Medulla oblongata (tissue), 1 donor: ENCODE measurements around the gene TADA2A.
"Not testable (repeated sequence)": the region's sequence is repeated elsewhere in the genome, so short reads cannot be mapped to it uniquely, and the experiment has no call there.

Source experiments
- DNase-seq: peaks from one replicate; pipeline ENCODE4 v3.0.0-alpha.2; 2015; ENCODE audit errors: extremely low spot score

The TADA2A gene

DNA sequence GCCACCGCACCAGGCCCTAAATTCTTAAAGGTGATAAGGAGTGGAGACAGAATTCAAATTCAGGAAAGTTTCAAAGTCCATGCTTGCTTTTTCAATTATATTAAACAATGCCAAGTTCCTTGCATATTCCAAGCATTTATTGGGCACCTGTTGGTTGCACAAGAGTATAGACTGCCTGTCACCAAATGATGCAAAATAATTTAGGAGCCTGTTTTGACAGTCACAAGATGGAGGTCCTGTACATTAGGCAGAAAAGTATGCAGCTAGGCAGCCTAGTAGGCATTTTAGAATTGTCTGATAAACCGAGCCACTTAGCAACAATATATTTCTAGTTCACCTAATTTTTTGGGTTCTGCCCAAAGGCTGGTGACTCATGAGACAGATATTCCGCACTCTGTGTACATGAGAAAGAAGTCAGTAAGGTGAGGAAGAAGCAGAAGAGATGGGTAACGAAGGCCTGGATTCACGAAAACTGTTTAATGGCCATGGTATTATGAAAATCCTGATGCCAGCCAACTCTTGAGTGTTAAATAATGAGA lies 7.4 kb upstream of the TADA2A start:
- no peak for DNase-seq

DNA sequence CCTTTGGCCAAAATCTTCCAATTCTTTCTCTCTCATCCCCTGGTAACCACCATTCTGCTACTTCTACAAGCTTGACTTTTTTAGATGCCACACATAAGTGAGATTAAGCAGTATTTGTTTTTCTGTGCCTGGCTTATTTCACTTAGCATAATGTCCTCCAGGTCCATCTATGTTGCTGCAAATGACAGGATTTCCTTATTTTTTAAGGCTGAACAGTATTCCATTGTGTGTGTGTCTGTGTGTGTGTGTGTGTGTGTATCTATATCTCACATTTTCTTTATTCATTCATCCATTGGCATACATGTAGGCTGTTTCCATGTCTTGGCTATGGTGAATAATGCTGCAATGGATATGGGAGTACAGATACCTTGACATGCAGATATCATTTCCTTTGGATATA lies 6.2 kb upstream of the TADA2A start:
- no peak for DNase-seq

DNA sequence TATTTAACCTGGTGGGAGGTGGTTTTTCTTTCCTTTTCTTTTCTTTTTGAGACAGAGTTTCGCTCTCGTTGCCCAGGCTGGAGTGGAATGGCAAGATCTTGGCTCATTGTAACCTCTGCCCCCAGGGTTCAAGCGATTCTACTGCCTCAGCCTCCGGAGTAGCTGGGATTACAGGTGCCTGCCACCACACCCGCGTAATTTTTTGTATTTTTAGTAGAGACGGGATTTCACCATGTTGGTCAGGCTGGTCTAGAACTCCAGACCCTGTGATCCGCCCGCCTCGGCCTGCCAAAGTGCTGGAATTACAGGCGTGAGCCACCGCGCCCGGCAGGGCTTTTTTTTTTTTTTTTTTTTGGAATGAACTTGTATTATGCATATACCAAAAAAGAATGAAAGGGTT lies 1.2 kb upstream of the TADA2A start:
- not testable (repeated sequence) for DNase-seq

DNA sequence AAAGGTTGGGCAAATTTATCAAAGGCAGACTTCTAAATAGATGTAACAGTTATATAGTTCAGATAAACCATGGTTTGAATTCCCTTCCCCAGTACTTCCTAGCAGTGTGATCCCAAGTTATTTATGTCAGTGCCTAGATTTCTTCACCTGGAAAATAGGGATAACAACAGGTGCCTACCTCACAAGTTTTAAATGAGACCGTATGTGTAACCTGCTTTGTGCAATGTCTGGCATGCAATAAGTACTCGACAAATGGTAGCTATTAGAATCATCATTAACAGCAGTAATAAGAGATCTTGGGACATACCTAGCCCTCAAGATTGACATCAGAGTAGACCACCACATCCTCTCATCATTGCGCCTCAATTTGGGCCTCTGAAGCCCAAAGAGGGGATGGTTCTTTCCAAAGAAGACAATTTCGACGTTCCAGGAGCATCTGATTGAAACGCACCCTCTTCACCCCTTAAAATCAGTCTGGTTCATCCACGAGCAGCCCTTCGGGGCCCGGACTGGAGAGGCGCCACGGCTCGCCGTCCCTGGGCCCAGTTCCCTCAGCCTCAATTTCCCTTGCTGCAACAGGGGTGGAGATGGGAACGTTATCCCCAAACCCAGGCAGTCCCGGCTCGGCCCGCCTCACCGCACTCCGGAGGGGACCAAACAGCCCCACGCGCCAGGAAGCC lies 591 bp upstream of the TADA2A start:
- DNase-seq, result no peak

DNA sequence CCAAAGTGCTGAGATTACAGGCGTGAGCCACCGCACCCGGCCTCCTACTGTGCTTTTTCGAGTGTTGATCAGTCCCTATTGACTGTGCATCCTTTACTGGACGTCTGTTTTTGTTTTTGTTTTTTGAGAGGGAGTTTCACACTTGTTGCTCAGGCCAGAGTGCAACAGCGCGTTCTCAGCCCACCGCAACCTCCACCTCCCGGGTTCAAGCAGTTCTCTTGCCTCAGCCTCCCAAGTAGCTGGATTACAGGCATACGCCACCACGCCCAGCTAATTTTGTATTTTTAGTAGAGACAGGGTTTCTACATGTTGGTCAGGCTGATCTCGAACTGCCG lies 1.4 kb downstream of the TADA2A start:
- not testable (repeated sequence) for DNase-seq

DNA sequence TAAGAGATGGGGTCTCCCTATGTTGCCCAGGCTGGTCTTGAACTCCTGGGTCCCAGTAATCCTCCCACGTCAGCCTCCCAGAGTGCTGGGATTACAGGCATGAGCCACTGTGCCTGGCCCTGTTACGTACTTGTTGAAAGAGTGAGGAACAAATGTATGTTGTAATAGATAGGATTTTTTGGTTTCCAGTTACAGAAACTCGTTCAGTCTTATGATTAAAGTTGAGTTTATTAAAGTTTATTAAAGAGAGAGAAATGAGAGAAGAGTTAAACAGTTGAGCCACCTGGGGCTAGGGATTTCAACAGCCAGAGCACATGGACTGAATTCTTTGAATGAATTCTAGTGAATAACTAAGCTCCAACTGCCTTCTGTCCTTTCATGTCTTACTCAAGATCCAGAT lies 3.7 kb downstream of the TADA2A start:
- no peak for DNase-seq

DNA sequence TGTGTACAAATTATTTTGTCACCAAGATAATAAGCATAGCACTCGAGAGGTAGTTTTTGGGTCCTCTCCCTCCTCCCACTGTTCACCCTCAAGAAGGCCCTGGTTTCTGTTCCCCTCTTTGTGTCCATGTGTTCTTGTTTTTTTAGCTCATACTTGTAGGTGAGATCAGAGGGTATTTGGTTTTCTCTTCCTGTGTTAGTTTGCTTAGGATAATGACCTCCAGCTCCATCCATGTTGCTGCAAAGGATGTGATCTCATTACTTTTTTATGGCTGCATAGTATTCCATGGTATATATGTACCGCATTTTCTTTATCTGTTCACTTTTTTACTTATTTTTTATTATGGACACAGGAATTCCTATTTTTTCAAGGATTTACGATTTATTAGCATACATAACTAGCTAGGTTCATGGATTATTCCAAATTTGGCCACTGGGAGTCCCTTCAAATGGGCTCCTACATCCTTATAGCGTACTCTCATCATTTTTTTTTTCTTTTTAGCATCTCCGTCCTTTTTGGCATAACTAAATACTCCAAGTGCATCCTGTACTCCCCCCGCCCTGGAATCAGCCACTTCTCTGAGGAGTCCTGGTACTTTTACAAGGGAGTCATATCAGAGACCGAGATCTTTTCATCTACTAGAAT lies 7.3 kb downstream of the TADA2A start:
- DNase-seq, result no peak

DNA sequence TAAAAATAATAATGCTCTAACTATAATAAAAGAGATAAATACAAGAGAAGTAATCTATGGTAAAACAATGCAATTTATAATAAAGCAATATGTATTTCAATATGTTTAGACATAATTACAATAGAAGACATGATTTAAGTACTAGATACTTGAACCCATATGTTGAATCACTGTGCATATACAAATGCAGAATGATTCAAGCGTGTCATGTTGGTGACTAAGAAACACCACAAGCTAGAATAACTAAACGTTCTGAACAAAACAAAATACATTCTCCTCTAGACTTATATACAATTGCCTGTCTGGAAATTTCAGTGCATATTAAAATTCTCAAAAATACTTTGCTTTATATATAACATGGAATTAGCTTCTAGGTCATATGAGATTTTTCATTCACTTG lies 11.2 kb downstream of the TADA2A start:
- no peak for DNase-seq

DNA sequence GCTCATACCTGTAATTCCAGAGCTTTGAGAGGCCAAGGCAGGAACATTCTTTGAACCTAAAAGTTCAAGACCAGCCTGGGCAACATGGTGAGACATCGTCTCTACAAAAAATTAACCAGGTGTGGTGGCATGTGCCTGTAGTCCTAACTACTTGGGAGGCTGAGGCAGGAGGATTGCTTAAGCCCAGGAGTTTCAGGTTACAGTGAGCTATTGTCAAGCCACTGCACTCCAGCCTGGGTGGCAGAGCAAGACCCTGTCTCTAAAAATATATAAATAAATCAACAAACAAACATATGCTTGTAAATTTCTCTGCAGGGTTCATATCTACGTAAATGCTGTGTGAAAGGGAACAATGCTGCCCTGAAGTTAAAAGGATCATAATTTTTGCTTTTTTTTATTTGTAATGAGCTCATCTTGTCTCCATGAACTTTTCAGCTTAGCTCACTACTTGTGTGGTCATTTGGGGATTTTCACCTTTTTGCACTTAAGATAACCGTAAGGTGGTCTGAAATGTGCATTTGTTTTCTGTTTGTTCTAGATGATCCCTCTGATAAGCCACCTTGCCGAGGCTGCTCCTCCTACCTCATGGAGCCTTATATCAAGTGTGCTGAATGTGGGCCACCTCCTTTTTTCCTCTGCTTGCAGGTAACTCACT lies 16.4 kb downstream of the TADA2A start:
- DNase-seq, result no peak

DNA sequence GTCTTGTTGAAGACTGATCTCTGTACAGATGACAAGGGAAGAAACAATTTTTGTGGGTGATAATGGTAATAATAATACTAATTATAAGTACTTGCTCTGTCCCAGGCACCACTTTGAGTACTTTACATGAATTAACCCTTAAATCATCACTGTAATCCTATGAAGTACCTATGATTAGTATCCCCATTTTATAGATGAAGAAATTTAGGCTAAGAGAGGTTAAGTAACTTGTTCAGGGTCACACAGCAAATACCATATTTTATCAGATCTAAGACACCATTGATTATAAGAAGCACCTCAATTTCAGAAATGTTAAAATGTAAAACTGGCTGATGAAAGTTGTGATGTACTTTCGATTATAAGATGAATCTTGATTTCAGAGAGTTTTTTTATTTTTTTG lies 18.6 kb downstream of the TADA2A start:
- no peak for DNase-seq

DNA sequence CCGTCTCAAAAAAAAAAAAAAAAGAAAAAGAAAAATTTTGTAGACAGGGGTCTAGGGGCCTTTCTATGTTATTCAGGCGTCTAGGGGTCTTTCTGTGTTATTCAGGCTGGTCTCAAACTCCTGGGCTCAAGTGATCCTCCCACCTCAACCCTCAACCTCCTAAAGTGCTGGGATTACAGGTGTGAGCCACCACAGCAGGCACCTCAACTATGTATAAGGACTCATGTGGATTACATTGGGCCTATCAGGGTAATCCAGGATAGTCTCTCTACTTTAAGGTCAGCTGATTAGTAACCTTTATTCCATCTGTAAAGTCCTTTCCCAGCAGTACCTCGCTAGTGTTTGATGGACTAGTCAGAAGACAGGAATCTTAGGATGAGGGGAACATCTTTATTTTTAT lies 22.4 kb downstream of the TADA2A start:
- no peak for DNase-seq

DNA sequence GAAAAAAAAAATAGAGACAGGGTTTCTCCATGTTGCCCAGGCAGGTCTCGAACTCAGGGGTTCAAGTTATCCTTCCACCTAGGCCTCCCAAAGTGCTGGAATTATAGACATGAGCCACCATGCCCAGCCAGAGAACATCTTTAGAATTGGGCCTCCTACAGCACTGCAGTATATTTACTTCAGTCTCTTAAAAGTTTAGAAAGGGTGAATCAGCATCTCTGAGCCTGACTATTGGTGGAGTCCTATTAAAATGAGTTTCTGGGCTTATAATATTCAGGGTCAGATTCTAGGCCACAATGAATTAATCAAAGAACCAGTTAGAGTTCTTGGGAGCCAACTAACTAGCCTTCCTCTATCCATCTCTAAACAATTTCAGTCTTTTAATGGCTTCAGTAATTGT lies 22.8 kb downstream of the TADA2A start:
- DNase-seq, result no peak

DNA sequence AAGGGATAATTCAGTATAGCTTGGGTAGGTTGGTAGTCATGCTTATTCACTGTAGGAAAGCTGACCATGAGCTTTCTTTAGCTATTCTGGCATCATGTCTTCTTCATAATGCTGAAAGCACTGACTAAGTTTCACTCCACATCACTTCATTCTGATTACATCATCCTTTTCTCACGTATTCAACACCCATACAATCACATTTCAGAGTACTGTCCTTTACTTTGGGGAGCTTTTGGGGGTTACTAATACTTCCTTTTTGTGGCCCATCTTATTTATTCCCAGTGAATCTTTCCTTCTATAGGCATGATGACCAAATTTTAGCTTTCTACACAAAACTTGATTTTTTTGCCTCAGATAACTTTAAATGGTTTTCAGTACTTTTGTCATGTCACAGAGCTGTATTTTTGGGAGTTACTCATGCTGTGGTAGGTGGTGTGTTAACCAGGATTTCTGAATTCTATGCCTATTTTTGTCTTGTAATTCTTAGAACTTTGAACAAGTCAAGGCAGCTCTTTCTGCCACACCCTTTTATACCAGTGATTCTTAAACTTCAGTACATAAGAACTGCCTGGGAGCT lies 23.5 kb downstream of the TADA2A start:
- no peak for DNase-seq

DNA sequence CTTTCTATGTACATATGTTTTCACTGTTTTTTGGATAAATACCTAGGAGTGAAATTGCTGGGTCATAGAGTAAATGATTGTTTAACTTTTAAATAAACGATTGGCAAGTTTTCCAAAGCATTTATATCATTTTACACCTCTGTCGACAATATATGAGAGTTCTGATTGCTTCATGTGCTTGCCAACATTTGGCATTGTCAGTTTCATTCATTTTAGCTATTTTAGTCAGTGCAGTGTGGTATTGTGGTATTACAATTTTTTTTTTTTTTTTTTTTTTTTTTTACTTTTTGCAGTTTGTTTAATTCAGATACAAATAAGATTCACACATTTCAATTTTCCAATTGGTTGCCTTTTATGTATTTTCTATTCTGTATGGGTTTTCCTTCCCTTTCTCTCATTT lies 26.0 kb downstream of the TADA2A start:
- DNase-seq, result no peak

DNA sequence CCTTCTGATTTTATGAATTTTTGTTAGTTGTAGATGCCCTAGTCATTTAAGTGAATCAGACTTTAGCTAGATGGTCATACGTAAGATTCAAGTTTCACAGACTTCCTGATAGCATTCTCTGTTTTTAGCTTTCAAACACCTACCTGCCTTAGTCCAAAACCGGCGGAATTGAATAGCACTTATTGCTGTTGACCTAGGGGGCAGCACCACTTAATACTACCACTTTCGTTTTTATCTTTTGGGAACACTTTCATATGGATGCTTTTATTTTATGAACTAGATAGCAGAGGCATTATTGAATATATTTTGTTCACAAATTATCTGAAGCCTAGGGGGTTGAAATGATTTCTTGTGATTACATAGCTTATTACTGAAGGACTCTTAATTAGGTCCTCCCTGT lies 31.5 kb downstream of the TADA2A start:
- DNase-seq, result no peak

DNA sequence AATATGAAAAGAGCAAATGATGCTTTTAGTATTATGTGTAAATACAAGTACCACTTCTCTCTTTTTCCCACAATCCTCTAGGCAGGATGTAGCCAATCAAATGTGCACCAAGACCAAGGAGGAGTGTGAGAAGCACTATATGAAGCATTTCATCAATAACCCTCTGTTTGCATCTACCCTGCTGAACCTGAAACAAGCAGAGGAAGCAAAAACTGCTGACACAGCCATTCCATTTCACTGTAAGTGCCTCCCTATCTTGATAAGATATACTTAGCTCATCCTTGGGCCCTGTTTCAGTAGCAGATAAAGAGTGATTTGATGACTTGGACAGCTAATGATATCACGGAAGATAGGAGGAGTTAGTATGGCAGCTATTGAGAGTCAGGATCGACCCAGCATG lies 33.7 kb downstream of the TADA2A start:
- DNase-seq, result no peak

DNA sequence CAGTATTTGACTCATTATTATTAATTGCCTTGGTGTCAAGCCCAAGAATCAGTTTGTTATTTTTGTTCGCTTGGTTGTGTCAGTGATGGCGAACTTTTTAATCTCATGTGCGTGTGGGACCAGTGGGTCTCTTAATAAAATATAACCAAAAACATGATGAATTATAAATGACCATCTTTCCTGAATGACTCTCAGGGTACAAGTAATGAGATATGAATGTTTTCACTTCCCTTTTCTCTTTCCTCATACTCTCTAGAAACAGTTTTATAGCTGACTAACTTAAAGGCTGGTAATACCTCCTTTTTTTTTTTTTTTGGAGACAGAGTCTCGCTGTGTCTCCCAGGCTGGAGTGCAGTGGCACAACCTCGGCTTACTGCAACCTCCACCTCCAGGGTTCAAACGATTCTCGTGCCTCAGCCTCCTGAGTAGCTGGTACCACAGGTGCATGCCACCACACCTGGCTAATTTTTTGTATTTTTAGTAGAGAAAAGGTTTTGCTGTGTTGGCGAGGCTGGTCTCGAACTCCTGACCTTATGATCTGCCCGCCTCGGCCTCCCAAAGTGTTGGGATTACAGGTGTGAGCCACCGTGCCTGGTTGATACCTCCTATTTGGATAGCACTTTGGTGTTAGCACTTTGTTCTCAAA lies 34.8 kb downstream of the TADA2A start:
- not testable (repeated sequence) for DNase-seq

DNA sequence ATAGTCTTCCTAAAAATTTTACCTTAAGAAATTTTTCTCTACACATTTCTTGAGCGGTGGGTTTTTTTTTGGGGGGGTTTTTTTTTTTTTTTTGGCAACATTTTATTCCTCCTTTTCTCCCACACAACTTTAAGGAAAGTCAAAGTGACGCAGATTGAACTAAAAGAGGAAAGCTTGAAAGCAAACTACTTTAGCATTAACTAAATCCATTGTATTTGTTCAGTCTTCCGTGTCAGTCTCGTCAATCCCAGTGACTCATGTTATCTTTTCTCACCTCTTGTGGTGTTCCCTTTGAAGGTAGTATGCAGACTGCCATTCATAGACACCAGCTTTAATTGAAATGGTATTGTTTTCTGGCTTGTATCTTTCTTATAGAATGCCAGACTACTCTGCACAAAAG lies 39.3 kb downstream of the TADA2A start:
- no peak for DNase-seq

DNA sequence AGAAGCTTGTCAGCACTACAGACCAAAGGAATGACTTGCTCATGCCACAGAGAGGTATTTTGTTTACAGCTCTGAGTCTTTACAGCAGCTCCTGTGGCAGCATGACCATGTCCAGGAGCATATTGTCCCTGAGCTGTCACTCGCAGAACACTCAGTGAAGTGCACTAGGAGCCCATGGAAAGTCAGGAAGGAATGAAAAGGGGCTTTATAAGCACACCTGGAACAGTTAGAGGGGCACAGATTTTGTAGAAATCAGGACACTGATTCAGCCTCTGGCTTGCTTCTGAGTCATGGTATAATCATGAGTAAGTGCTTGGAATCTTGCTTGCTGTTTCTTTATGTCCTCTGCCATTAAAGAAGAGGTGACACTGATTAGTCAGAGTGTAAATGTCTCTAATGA lies 41.0 kb downstream of the TADA2A start:
- DNase-seq, result no peak

DNA sequence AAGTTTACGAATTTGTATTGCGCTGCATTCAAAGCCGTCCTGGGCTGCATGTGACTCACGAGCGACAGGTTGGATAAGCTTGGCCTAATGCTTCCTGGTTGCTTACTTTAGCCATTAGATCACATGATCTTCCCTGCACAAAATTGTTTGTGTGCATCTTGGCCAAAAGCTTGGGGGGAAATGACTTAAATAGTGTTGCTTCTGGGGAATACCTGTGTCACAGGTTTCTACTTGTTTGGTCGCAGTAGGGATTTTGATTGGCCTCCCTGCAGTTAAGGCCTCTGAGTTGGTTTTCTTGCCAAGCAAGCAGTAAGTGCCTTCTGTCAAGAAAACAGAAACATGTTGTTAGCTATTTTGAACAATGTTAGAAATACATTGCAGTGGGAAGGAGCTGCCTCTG lies 43.4 kb downstream of the TADA2A start:
- no peak for DNase-seq

DNA sequence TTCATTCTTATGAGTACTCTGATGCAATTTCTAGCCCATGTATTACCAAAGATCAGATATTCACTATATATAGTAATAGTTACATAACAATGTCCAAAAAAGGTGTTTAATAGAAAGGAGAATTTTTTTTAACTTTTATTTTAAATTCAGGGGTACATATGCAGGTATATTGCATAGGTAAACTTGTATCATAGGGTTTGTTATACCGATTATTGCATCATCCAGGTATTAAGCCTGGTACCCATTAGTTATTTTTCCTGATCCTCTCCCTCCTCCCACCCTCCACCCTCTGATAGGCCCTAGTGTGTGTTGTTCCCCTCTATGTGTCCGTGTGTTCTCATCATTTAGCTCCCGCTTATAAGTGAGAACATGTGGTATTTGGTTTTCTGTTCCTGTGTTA lies 51.1 kb downstream of the TADA2A start:
- not testable (repeated sequence) for DNase-seq

DNA sequence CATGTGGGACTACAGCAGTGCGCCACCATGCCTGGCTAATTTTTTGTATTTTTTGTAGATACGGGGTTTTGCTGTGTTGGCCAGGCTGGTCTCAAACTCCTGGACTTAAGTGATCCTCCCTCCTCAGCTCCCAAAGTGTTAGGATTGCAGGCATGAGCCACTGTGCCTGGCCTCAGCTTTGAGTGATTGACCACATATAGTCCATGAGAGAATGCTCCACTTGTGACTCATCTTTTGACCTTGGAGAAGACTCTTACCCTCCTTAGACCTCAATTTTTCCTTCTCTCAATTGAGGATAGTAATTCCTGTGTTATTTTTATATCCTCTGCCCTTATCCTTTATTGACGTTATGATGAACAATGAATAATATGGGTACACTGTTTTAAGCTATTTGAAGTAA lies 52.1 kb downstream of the TADA2A start:
- no peak for DNase-seq
